ENCODE data around the gene PER2.
"Not testable (repeated sequence)": the region's sequence is repeated elsewhere in the genome, so short reads cannot be mapped to it uniquely, and the experiment has no call there.

The PER2 gene, protein sequence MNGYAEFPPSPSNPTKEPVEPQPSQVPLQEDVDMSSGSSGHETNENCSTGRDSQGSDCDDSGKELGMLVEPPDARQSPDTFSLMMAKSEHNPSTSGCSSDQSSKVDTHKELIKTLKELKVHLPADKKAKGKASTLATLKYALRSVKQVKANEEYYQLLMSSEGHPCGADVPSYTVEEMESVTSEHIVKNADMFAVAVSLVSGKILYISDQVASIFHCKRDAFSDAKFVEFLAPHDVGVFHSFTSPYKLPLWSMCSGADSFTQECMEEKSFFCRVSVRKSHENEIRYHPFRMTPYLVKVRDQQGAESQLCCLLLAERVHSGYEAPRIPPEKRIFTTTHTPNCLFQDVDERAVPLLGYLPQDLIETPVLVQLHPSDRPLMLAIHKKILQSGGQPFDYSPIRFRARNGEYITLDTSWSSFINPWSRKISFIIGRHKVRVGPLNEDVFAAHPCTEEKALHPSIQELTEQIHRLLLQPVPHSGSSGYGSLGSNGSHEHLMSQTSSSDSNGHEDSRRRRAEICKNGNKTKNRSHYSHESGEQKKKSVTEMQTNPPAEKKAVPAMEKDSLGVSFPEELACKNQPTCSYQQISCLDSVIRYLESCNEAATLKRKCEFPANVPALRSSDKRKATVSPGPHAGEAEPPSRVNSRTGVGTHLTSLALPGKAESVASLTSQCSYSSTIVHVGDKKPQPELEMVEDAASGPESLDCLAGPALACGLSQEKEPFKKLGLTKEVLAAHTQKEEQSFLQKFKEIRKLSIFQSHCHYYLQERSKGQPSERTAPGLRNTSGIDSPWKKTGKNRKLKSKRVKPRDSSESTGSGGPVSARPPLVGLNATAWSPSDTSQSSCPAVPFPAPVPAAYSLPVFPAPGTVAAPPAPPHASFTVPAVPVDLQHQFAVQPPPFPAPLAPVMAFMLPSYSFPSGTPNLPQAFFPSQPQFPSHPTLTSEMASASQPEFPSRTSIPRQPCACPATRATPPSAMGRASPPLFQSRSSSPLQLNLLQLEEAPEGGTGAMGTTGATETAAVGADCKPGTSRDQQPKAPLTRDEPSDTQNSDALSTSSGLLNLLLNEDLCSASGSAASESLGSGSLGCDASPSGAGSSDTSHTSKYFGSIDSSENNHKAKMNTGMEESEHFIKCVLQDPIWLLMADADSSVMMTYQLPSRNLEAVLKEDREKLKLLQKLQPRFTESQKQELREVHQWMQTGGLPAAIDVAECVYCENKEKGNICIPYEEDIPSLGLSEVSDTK (N-terminal part only)

DNA sequence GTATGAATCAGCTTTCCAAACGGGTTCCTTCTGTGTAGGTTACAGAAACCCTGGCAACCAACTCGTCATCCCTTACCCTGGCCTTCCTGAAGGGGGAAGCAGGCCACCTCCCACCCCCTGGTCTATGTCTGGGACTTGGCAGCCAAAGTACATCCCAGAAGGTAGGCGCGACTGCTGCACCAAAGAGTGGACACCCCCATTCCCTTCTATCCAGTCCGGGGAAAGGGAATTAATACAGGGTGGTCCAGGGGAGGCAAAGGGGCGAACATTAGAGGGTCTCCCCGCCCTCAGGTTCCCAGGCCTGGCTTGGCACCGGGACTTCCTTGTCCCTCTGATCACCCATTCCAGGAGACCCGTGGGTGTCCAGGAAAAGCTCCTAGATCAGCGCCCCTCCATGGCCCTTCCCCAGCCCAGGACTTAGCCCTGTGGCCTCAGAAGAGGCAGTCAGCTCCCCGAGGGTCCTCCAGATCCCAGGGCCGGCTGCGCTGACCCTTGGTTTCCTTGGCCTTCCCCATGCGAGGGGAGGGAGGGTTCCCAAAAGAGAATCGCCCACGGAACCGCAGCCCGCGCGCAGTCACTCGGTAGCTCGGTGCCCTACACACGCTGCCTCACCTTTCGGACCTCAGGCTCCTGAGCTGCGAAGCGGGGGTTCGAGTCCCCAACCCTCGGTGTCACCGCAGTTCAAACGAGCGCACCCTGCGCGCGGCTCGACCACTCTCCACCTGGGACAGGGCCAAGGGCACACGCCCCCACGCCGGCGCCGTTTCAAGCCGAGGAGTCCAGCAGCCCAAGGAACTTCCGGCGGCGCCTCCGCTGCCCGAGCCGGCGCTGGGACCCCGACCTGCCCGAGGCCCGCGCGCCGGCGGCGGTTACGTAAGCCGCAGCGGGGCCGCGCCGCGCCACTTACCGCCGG, at the start of gene PER2:
Gene PER2 (minus strand): TSS at position 874 of the 913 bp plus-strand sequence. CDS start 10,674 bp downstream, outside the sequence.
- peak; percentile 10 for DNase-seq

DNA sequence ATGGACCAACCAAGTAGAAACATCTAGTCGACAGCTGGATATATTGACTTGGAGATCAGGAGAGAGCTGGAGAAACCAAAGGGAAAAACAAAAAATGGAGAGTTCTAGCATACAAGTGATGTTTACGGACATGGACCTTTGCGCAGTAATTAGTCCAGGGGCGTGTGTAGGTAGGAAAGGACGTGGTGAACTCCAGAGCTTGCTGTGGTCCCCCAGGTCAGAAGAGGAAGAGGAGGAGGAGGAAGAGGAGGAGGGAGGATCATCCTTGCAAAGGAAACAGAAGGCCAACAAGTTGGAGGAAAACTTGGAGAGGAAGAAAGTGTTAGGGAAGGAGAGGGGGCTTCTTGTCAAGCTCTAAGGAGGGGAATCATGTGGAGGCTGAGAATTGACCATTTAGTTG, 49.4 kb upstream of the PER2 start:
- DNase-seq: no peak

DNA sequence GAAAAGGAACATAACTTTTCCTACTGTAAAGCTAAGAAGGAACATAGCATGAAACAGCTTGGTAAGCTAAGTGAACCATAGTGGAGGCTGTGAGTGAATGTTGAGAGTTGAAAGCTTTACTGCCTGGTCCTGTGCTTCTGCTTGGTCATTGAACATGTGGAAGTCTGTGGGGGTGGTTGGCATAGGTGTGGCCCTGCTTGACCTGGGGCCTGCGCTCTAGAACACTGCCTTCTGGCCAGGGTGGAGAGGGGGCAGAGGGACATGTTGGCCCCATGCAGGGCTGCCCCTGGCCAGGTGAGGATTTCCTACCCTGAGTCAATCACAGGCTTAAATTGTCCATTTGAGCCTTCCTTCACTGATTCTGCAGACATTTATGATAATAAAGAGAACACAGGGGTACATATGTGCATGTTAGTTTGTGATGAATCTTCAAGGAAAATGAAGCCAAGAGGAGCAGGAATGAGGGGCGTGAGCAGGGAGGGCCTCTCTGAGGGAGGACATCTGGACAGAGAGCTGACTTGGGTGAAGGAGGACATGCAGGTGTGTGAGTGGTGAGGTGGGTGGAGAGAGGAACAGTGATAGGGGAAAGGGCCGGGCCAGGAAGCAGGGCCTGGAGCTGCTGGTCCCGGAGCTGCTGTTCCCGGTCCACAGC, 48.5 kb upstream of the PER2 start:
- DNase-seq: no peak

DNA sequence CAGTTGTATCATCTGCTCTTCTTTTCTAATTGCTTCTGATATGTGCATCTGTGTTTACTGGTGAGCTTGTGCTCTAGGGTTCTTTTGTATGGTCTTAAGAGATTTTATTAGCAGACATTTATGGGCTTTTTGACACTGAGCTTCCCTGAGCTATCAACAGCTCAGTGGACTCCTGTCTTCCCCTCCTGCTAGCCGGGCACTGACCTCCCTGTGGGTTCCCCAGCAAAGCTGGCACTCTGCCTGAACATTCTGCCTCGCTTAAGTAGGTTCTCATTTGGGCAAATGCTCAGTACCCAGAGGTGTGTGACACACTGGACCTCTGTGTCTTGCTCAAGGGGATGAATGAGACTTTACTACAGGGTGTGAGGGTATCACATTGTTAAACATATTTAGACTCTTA, 47.7 kb upstream of the PER2 start:
- no peak for DNase-seq

DNA sequence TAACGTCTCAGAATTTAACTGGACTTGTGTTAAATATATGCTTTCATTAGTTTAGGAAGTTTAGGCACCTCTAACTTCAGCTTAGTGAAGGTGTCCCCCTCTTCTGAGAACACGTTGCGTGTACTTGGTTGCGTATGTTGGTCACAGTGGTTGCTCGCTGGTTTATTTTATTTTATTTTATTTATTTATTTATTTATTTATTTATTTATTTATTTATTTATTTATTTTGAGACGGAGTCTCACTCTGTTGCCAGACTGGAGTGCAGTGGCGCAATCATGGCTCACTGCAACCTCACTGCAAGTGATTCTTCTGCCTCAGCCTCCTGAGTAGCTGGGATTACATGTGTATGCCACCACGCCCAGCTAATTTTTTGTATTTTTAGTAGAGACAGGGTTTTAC, 47.2 kb upstream of the PER2 start:
- not testable (repeated sequence) for DNase-seq

DNA sequence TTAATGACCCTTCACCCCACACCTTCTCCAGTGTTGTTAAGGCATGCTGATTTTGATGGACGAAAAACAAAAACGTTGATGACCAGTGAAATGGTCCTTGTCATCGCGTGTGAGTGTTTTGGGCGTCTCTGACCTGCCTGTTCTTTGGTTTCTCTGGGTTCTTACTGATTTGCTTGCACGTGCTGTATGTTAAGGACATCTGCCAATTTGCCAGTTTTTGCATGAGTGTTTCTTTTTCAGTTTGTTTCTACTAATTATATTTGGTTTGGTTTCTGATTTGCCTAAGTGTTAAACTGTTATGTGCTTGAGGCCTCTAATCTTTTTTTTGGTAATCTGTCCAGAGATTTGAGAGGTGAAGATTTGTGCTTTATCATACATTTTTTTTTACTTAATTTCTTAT, 46.5 kb upstream of the PER2 start:
- no peak for DNase-seq

DNA sequence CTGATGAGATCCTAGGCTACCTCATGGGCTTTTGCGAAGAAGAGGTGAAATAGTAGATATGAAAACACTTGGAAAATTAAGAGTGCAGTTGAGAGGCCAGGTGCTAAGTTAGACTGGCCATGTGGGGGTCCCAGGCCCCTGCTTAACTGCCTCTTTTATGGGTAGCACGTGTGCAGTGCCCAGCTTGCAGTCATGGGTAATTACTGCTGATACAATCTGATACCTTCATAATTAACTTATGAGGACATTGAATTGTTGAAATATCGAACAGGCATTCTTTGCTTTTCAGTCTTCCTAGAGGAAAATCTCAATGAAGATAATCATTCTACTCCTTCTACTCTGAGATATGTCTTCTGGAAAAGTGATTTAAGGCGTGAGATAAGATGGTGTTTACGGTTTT, 43.5 kb upstream of the PER2 start:
- DNase-seq: no peak

DNA sequence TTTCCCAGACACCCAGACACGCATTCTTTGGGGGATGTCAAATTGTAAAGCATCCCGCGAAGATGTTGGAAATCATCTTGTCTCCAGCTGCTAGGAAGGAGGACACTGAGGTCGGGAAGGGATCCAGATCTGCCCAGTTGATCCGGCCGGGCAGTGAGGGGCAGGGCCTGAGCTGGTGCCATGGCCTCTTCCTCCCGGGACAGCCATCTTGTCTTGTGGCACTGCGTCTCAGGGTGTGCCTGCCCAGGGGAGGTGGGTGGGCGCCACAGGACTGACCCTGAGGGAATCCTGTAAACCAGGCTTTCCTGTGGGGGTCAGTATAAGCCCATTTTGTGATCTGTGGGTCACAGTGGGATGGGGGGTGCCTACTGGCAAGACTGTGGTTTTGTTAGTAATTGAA, 42.0 kb upstream of the PER2 start:
- DNase-seq: no peak

DNA sequence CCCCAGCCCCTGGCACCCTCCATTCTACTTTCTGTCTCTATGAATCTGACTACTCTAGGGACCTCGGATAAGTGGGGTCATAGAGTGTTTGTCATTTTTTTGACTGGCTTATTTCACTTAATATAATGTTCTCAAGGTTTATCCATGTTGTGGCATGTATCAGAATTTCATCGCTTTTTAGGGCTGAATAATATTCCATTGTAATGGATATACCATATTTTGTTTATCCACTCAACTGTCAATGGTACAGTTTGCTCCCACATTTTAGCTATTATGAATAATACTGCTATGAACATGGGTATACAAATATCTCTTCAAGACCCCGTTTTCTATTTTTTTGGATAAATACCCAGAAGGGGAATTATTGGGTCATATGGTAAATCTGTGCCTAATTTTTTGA, 39.3 kb upstream of the PER2 start:
- DNase-seq: no peak

DNA sequence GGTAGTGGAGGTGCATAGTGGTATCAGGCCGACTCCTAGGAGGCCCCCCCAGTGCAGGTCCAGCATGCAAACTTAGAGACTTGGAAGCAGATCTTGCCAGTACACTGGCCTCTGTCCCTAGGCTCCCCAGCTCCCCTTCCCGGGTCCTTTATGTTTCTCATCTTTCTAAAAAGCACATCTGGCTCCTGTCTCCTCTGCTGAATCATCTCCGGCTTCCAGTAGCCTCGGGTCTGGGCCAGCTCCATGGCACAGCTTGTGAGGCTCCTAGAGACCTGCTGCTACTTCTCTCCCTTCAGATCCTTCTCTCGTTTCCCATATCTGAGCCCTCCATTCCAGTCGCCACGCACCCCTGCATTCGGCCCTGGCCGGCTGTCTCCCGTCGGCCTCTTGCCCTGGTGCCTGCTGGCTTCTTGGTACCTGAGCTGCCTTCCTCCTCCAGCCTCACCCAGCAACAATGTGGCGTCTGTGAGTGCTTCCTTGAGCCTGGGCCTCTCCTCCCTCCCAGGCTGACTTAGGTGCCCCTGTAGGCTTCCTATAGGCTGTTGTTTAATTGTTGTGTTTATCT, 38.5 kb upstream of the PER2 start:
- DNase-seq: no peak

DNA sequence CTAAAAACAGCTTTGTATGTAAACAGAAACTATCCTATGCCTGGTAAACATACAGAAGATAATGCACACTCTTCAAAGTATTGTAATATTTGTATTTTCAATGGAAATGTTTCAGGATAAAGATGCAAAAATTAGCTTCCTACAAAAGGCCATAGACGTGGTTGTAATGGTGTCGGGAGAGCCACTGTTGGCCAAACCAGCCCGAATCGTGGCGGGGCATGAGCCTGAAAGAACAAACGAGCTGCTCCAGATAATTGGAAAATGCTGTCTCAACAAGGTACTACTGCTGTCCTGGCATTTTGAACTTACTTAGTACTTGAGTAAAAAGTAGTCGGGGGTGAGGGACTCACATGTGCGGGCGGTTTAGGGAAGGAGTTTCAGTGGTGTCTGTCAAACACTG, 37.3 kb upstream of the PER2 start:
- DNase-seq: no peak

DNA sequence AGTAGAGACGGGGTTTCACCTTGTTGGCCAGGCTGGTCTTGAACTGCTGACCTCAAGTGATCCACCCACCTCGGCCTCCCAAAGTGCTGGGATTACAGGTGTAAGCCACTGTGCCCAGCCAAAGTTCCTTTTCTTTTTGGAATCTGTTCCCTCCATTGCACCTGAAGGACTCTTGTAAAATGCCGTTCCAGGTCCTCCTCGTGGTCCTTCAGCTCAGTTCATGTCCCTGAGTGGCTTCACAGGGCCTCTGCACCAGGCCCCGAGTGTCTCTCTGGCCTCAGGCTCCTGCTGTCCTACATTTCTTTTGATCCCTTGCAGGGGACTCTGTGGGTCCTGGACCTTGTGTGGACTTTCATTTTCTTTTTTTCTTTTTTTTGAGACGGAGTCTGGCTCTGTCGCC, 35.8 kb upstream of the PER2 start:
- DNase-seq: not testable (repeated sequence)

DNA sequence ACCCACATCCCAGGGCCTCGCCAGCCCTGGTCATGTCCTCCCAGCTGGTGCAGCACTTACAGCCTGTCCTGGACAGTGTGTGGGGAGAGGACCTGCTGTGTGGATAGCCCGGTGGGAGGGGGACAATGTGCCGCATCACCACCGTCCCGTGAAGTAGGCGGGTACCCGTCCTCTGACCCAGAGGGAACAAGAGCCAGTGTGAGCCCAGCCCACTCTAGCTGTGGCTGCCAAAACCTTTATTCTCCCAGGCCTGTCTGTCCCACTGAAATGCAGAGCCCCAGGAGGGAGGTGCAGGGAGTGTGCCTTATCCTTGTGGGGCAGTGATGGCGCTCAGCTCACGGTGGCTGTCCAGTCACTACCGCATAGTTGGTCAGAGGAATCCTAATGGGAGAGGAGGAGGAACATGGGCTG, 33.6 kb upstream of the PER2 start:
- DNase-seq: no peak

DNA sequence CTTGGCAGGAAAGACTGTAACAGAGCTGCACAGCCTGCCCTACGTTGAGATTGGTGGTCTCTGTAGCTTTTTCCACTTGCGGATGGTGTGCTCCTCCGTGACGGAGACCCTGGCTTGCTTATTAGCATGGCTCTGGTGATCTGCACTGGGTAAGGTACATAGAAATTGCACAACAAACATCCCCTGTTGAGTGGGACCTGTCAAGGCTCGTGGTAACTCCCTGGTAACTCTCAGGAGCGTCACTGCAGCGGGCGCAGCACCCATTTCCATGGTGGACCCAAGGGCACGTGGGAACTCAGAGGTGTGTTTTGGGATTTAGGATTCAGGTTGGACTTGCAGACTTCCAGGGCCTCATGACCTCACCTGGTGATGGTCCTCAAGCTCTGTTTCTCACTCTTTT, 33.1 kb upstream of the PER2 start:
- DNase-seq: no peak

DNA sequence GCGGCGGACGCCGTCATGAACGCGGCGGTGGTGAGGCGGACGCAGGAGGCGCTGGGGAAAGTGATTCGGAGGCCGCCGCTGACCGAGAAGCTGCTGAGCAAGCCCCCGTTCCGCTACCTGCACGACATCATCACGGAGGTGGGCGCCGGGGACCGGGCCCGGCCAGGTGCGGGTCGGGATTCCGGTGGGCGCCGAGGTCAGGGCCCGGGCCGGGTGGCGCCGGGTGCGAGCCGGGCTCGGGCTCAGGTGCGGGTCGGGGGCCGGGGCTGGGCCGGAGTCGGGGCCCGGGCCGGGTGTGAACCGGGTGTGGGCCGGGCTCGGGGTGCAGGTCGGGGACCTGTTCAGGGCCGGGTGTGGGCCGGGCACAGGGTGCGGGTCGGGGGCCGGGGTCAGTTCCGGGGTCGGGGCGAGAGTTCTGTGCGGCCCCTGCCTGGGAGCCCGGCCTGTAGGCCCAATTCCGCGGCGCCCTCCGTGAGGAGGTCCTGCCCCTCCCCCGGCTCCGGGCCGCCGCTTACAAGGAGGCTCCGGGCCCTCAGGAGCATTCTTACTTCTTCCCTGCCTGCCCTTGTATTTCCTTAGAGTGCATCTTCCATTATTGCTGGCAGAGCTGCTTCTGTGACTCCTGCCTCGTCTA, 32.4 kb upstream of the PER2 start:
- DNase-seq: no peak

DNA sequence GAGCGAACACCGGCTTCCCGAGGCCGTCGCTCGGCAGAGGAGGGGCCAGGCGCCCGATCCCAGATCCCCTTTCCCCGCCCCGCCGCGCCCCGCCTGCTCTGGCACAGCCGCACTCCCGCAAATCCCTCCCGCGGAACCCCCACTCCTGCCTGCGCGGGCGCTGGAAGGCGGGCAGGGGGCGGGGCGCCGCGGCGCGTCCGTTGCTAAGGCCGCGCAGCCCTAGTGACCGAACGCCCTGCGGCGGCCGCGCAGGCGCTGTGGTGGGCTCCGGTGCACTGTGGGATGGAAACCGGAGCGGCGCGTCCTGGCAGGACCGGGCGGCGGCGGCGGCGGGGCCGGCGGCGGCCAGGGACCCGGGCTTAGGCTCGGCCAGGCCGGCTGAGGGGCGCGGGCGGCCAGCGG, 31.8 kb upstream of the PER2 start, which contains the start of gene TRAF3IP1:
Gene TRAF3IP1 (plus strand): TSS at position 273 of the 402 bp plus-strand sequence. CDS start 145 bp downstream, outside the sequence.
- peak; percentile 83 for DNase-seq

DNA sequence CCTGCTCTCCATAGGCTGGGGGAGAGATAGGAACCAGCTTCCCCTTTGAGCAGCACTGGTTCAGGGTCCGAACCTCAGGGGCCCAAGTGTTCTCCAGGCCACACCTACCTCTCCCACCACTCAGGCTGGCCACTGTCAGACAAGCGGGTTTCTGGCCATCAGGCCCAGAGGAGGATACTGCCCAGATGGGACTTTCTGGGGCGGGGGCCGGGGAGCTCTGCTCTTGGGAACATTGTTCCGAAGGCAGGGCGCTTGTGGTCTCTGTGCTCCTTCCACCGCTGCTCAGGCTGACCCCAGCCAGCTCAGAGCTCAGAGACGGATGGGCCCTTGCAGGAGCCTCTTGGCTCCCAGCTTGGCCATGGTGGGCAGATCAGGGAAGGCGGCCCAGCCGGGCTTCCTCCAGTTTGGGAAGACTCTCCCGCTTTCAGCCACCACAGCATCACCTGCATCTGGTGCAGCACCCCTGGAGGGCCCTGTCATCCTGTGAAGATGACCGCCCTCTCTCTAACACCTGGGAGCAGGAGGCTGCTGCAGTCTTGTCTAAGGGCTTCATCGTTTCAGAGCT, 26.7 kb upstream of the PER2 start:
- no peak for DNase-seq

DNA sequence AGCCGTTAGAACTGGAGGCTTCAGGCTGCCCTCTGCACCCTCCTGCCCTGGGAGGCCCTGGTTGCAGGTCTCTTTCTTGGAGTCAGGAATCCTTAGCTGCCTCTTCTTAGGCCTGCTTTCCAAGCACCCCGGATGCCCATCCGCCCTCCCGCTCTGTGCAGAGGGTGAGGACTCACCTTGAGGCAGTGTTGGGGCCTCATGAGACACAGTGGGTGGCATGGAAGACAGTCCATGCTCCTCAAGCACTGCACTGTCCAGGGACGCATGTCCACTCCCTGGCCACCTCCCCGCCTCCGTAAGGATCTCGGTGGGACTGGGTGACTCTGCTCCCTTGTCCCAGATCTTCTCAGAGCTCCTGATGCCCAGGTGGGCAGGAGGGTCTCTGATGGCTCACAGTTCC, 26.2 kb upstream of the PER2 start:
- DNase-seq: no peak

DNA sequence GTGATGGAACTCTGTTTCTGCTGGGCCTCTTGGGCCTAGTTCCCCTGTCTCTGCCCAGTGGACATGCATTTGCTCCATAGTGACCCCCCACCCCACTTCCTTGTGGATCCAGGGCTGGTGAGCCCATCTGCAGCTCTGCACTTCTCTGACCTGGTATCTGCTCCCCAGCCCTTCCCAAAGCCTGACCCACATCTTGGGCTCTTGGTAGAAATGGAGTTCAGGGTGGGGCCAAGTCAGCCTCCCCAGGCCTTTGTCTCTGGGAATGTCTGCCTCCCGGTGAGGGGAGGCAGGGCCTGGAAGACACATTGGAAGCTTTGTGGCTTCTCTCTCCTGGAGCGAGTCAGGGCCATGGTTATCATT, 25.6 kb upstream of the PER2 start:
- DNase-seq: no peak

DNA sequence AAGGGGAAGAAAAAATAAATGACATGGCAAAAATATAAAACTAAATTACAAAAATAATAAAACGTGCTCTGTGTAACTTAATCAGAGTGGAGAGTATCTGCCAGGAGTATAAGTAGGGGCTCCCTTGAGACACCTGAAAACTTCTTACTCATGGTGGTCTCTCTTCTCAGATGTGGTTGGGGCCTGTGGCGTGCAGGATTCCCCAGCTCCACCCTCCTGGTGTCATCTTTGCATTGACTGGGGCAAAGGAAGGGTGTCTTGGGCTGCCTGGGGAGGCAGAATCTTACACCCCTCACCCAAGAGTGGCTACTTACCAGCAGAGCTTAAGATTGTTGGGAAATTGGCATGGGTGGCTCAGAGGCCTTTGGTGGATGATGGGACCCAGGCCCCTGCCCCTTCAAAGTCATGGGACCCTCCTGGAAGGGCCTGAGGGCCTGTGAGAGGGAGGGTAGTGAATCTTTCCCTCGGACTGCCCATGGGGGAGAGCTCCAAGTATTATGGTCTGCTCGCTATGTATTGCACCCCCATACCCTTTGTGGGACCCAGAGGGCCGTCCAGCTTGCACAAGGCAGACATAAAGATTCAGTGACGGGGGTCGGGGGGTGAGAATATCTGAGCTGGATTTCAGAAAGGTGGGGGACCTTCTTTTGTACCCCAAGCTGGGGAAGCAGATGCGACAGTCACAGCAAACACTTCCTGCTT, 25.0 kb upstream of the PER2 start:
- DNase-seq: no peak
